GM18867 (cell line): ENCODE measurements around the gene LRRN4.
"Not testable (repeated sequence)": the region's sequence is repeated elsewhere in the genome, so short reads cannot be mapped to it uniquely, and the experiment has no call there.

ENCODE experiments used
- ATAC-seq: cut with Tn5 transposase; IDR thresholded peaks from one replicate; pipeline ENCODE4 v1.9.1; 2021; ENCODE audit warnings: mild to moderate bottlenecking, moderate library complexity; ENCODE audit not compliant: unreplicated experiment

The LRRN4 gene

GRCh38 chr20:6060213-6060612, 6.4 kb upstream of the LRRN4 start:
- no peak for ATAC-seq

DNA sequence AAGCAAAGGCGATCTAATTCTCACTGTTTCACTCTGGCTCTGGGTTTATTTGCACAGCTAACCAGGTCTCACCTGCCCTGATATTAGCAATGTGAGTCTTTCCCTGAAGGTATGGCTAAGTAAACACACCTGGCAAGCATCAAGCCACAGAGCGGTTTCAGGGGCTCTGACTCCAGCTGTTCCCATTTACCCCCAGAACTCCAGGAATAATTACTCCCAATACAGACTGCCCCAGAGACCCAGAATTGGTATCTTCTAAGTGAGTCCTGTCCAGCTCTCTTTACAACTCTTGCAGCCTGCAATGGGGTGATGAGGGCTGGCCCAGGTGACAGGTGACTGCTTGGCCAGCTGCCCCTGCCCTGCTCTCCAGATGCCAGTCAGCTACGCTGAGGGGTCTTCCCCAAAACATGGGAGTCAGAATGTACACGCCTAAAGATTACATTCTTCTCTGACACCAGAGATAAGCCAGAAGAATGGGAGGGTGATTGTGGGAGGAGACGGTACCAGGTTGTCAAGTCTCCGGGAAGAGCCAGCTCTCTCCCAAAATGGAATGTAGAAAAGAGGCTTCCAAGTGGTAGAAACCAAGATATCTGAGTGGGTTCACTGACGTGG, 4.9 kb upstream of the LRRN4 start:
- no peak for ATAC-seq

GRCh38 chr20:6057691-6058090, 3.8 kb upstream of the LRRN4 start:
- no peak for ATAC-seq

- ATAC-seq: no peak
These were observed 3.3 kb upstream of the LRRN4 start for GRCh38 chr20:6057139-6057538.

DNA sequence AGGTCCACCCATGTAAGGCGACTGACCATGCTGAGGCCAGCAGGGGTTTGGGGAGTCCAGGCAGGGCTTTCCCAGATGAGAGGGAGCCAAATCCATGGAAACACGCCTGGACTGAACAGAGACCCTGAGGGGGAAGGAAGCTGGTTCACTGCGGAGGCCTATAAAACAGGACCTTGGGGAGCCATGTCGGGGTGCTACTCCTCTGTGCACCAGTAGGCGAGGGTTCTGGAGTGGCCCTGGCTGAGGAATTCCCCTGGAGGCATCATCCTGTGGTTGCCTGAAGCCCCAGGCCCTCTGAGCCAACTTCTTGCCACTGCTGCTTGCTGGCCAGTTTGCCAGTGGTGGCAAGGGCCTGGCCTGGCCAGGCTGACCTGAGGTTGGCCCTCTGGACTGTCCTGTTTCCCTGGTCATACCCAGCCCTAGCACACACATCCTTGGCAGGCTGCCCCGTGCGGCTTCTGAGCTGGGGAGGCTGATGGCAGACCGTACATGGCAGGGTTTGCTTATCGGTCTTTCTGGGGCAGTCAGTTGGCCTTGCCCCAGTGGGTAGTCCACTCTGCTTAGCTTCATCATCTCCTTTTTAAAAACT, 2.2 kb upstream of the LRRN4 start:
- no peak for ATAC-seq

- no peak for ATAC-seq
These were observed 1.4 kb upstream of the LRRN4 start for GRCh38 chr20:6055161-6055783.

GRCh38 chr20:6054689-6055051, 810 bp upstream of the LRRN4 start:
- ATAC-seq: not testable (repeated sequence)

- no peak for ATAC-seq
These were observed 640 bp downstream of the LRRN4 start for GRCh38 chr20:6053064-6053775.

DNA sequence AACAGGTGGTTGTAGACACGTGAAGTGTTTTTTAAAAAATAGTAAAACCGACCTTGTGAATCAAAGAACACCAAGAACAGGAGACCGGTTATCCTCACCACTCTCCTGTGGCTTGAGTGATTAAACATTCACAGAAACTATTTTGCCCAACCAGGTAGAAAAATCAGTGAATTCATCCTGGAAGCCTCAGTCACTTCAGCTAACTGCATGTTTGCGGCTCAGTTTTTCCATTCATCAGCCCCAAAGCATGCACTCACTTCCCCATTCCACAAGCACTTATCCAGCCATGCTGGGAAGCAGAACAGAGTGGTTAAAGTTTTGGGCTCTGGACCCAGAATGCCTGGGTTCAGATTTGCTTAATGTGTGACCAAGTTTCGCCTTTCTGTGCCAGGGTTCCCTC, 2.4 kb downstream of the LRRN4 start:
- ATAC-seq: no peak

DNA sequence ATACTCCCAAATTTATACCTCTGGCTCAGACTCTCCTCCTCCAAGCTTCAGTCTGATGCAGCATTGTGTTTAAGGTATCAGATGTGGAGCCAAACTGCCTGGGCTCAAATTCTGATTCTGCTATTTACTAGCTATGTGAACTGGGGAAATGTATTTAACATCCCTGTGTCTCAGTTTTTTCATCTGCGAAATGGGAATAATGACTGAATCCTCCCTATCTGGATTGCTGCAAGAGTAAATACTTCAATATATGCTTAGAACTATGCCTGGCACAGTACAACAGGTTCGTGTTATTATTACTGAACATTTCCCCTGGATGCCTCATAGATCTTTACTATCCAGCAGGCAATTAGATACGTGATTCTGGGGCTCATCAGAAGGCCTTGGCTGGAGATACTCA, 5.5 kb downstream of the LRRN4 start:
- no peak for ATAC-seq

GRCh38 chr20:6046432-6046831, 7.4 kb downstream of the LRRN4 start:
- no peak for ATAC-seq

DNA sequence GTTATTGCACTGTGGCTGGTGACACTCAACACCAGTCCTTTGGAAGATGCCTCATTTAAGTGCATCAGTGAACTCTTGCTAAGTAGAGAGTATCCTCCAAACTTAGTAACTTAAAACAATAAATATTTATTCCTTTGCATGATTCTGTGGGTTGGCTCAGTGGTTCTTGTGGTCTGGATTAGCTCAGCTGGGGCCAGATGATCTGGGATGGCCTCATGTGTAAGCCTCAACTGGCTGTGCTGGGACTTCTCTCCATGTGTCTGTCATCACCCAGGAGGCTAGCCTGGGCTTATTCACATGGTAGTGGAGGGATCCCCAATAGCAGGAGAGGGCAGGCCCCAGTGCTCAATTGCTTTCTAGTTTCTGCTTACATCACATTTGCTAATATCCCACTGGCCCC, 8.3 kb downstream of the LRRN4 start:
- ATAC-seq: no peak

- no peak for ATAC-seq
These were observed 9.7 kb downstream of the LRRN4 start for GRCh38 chr20:6044115-6044514.

DNA sequence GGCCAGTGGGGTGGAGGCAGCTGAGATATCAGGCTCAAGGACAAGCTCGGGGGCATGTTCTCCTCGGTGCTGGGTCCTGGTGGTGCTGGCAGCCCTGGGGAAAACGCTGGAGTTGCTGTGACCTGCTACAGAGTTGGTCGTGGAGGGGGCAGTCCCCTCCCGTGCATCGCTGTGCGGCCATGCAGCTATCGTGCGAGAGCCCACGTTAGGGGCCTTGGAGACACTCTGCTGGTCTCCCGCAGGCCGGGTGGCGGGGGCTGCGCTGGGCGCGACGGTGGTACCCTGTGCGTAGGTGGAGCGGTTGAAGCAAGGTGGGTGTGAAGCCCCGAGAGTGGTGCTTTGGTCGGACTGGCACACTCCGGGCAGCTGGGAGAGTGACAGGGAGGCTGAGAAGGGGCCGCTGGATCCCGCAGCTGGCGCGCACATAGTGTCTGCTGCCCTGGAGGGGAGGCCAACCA, 12.0 kb downstream of the LRRN4 start:
- ATAC-seq: no peak

DNA sequence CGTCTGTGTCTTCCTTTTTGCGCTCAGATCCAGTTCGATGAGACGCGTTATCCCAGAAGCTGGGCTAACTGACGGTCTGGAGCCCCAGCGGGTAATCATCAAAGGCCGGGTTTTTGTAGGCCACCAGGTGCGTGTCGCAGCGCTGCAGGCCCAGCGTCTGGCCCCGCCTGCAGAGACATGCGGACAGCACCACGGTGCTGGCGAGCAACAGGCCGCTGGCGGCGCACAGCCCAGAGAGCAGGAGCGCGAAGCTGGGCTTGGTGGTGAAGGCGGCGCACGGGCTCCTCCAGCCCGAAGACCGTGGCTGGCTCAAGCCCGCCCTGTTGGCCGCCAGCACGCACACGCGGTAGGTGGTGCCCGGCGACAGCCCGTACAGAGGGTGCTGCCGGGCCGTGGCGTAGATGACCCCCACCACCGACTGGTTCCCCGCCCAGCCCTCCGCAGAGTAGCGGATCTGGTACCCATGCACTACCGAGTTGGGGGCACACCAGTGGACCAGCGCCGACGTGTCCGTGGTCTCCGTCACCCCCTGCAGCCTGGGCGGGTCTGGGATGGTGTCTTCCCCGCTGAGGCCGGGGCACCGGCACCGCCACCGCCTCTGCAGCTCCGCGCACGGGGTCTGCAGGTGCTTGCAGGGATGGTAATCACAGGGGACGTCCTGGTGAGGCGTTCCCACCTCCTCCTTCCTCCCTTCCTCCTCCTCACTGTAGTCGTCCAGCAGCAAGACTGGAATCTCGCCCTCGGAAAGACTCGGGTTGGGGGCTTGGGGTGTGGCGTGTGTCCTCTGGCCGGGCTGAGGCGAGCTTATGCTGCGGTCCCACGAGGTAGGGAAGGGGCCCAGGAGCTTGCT, 12.7 kb downstream of the LRRN4 start:
- ATAC-seq: no peak

DNA sequence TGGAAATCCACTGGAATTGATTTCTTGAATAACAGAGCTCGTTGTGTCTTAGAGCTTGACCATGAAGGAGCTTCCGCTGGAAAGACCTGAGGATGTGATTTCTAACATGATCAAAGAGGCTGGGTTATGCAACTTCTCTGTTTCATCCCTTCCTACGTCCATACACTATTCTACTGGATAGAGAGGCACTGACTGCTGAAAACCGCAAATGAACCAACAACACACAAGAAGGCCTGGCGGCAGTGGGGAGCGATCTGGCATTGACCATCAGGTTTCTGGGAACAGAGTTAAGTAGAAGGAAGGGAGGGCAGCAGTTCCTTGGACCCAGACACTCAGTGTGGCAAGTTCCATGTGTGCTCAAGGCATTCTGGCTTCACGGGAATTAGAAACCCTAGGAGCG, 13.3 kb downstream of the LRRN4 start:
- ATAC-seq: no peak

DNA sequence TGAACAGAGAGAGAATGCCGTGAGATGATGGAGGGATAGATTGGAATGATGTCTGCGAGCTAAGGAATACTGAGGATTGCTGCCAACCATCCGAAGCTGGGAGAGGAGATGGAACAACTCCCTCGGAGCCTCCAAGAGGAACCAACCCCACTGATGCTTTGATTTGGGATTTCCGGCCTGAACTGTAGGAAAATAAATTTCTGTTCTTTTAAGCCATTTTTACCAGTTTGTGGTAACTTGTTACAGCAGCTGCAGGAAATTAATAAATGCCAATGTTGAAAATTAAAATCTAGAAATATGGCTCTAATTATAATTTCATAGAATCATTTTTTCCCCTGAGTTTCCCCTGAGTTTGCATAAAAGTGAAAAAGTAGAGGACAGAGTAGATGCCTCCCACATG, 14.1 kb downstream of the LRRN4 start:
- no peak for ATAC-seq

DNA sequence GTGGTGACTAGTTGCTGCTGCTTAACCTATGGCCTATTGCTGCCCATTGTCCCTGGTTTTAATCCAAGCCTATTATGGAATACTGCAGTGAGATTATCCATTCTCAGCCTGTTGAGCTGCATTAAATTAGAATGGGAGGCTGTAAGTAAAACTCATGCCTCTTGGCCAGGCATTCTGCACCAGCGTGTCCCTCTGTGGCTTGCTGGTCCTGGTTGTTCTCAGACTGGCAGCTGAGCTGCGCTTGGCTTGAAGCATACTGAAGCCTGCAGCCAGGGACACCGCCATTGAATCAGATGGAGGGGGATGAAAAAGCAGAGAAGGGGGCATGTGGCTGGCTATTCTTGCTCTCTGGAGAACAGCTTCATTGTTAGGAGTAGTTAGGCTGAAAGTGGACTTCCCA, 15.6 kb downstream of the LRRN4 start:
- no peak for ATAC-seq

DNA sequence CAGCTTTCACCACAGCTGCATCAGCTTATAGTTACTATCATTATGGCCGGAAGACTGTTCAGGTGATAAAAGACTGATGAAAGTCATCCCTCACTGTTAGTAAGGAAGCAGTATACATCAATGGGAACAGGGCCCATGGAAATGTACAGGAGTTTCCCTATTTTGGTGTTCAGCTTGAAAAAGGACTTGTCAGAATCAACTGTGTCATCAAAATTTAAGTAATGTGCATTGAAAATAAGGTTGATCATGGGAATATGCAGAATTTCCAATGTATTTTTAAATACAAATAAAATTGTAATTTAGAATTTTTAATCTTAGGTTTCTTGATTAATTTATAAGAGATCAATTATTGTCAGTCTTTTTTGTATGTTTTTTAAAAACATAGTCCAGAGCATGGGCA, 16.8 kb downstream of the LRRN4 start:
- ATAC-seq: no peak

GRCh38 chr20:6036213-6036612, 17.6 kb downstream of the LRRN4 start:
- ATAC-seq: no peak
